Gastroesophageal sphincter (tissue), 4 donors: ENCODE measurements around the gene EHBP1. TPM values are rescaled to one million over a fixed set of nuclear protein-coding genes. Genes with fewer than 3 reads are reported as not detected.

ENCODE experiments used
- ATAC-seq: fragments of 150-250 bp; one replicate; pipeline ENCODE4 v1.9.1; 2016; ENCODE audit warnings: mild to moderate bottlenecking, moderate library complexity
- H3K27ac ChIP-seq, 4 donors: fragments of 200-600 bp; sonication (generic) in 3 of 4; 1 replicate in 3 of 4; 2 replicates in 1 of 4; pipeline ENCODE4 v1.5.1; 2016 to 2019
- H3K27me3 ChIP-seq: fragments of 200-600 bp; sonication (generic); one replicate; pipeline ENCODE4 v1.5.1; 2019
- H3K36me3 ChIP-seq, 2 donors: fragments of 200-600 bp; sonication (generic); one replicate each; pipeline ENCODE4 v1.5.1; 2019; ENCODE audit warnings: control low read depth in 1 of 2
- H3K4me1 ChIP-seq, 3 donors: fragments of 200-600 bp; sonication (generic); 1 replicate in 2 of 3; 2 replicates in 1 of 3; pipeline ENCODE4 v1.5.1; 2016 to 2019; ENCODE audit warnings: control low read depth in 2 of 3
- H3K4me3 ChIP-seq, 2 donors: fragments of 200-600 bp; sonication (generic); one replicate each; pipeline ENCODE4 v1.5.1; 2019; ENCODE audit warnings: mild to moderate bottlenecking in 1 of 2, moderate library complexity in 1 of 2
- H3K9me3 ChIP-seq, 3 donors: fragments of 200-600 bp; sonication (generic); one replicate each; pipeline ENCODE4 v1.5.1; 2017 to 2019; ENCODE audit warnings: control low read depth in 2 of 3
- EP300 ChIP-seq: sonication (generic); formaldehyde crosslinking; IDR thresholded peaks from one replicate; pipeline ENCODE4 v1.6.1; 2017; ENCODE audit warnings: antibody characterized with exemption, mild to moderate bottlenecking
- POLR2A ChIP-seq, 2 donors: fragments of 450-650 bp; IDR thresholded peaks; one replicate each; pipeline ENCODE4 v1.6.1; 2017; ENCODE audit warnings: antibody characterized with exemption in 2 of 2, mild to moderate bottlenecking in 2 of 2, moderate library complexity in 1 of 2
- POLR2AphosphoS5 ChIP-seq: sonication (generic); formaldehyde crosslinking; IDR thresholded peaks from one replicate; pipeline ENCODE4 v1.6.1; 2017; ENCODE audit warnings: antibody characterized with exemption
- WGBS, 2 donors: methylation state at CpG; one replicate each; pipeline ENCODE4 v1.1.5; 2018; ENCODE audit warnings: low coverage in 1 of 2; 5-methylcytosine and 5-hydroxymethylcytosine counted together
- total RNA-seq, 4 donors: library from RNA; depleted of rRNA; stranded (reverse); fragments of >200 nt; gene quantifications; one replicate each; pipeline ENCODE4 v1.1.0, GENCODE V29; 2016
- TF ChIP-seq, protein P1 (sequence below), 4 experiments: fragments of 200-600 bp in 2 of 4; fragments of 450-650 bp in 2 of 4; sonication (generic) in 1 of 4; IDR thresholded peaks; one replicate each; pipeline ENCODE4 v1.5.1; 2017 to 2019; ENCODE audit warnings: antibody characterized with exemption in 4 of 4, mild to moderate bottlenecking in 2 of 4, moderate library complexity in 2 of 4

Gene EHBP1
- total RNA-seq, 4 donors from 2014 or later, result 82.4 to 159 (median 146) TPM

- H3K36me3 ChIP-seq, result peaks cover 0 to 27% of the 10 kb centered on the region in 2 donors
- no peak overlapping the region for H3K4me3 ChIP-seq
- TF ChIP-seq, protein P1, sequence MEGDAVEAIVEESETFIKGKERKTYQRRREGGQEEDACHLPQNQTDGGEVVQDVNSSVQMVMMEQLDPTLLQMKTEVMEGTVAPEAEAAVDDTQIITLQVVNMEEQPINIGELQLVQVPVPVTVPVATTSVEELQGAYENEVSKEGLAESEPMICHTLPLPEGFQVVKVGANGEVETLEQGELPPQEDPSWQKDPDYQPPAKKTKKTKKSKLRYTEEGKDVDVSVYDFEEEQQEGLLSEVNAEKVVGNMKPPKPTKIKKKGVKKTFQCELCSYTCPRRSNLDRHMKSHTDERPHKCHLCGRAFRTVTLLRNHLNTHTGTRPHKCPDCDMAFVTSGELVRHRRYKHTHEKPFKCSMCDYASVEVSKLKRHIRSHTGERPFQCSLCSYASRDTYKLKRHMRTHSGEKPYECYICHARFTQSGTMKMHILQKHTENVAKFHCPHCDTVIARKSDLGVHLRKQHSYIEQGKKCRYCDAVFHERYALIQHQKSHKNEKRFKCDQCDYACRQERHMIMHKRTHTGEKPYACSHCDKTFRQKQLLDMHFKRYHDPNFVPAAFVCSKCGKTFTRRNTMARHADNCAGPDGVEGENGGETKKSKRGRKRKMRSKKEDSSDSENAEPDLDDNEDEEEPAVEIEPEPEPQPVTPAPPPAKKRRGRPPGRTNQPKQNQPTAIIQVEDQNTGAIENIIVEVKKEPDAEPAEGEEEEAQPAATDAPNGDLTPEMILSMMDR (IDR thresholded peaks at IDR 0.05), result no peak
- no peak for TF ChIP-seq EP300
- no peak for TF ChIP-seq POLR2AphosphoS5
- TF ChIP-seq POLR2A (IDR thresholded peaks at IDR 0.05), result no peak
- H3K4me1 ChIP-seq, result peaks cover 0 to 20% (median 3%) of the 10 kb centered on the region in 3 donors
- H3K27me3 ChIP-seq, result no peaks in the 10 kb centered on the region
- no peak overlapping the region for H3K27ac ChIP-seq
- no peak for ATAC-seq
- 100% methylated on average over 1 of the region's 1 CpG for WGBS, 2 donors
- H3K9me3 ChIP-seq, result no peaks in the 10 kb centered on the region
Observed at GRCh38 chr2:62824388-62824787, 118.9 kb downstream of the EHBP1 start.

DNA sequence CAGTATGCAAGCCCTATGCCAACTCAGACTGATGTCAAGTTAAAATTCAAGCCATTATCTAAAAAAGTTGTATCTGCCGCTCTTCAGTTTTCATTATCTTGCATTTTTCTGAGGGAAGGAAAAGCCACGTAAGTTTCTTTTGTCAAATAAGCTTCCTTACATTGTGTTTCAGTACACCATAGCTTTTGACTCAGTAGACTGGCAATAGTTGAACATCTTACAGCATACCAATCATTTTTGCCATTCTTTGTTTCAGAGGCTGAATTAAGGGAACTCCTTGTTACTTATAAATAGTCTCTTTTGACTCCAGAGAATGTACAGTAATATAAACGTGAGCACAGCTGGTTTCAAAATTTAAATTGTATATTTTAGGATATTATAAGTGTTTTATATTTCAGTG, 120.6 kb downstream of the EHBP1 start:
- WGBS, 2 donors, result 44 to 53% methylated on average over 3 of the region's 3 CpGs
- TF ChIP-seq POLR2A (IDR thresholded peaks at IDR 0.05) (no peak), EP300 (no peak), POLR2AphosphoS5 (no peak)
- TF ChIP-seq, protein P1 (IDR thresholded peaks at IDR 0.05), result no peak
- H3K9me3 ChIP-seq, result no peaks in the 10 kb centered on the region

DNA sequence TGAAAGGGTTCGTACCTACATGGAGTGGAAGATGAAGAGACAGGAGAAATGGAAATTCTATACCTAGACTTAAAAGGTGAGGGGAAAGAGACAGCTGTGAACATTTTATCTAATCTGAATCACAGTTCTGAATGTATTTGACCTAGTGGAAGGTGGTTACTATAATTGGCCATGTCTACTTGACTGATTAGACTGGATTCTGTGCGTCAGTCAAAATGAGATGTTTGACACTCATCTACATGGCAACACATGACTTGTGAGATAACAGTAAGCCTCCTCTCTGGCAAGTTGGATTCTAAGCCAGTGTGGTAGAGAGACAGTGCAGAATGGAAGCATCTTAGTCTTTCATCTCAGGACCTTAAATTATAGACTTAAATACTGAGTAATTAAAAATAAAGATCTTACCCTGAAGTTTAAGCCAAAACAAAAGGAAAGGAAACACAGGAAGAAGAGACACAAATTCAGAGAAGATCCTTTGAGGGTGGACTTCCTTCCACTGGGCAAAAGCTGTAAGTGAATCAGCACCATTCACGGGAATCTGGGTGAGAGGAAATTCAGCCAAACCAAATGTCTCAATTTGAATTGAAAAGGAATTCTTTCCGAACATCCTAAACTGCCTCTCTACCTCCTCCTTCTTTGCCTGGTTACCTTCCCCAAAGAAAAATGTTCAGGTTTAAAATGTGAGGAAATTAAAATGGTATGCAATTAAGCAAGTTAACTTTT, 121.6 kb downstream of the EHBP1 start:
- peaks cover 0 to 20% (median 3%) of the 10 kb centered on the region in 3 donors for H3K4me1 ChIP-seq
- H3K27ac ChIP-seq, result no peak overlapping the region
- H3K4me3 ChIP-seq, result no peak overlapping the region
- no peaks in the 10 kb centered on the region for H3K9me3 ChIP-seq
- WGBS, 2 donors, result 83 to 88% methylated on average over 4 of the region's 4 CpGs
- ATAC-seq, result no peak
- TF ChIP-seq POLR2A (IDR thresholded peaks at IDR 0.05) (no peak), EP300 (no peak), POLR2AphosphoS5 (no peak)
- TF ChIP-seq, protein P1 (IDR thresholded peaks at IDR 0.05), result no peak
- no peaks in the 10 kb centered on the region for H3K27me3 ChIP-seq
- H3K36me3 ChIP-seq, result peaks cover 0 to 42% of the 10 kb centered on the region in 2 donors

More for the DNA sequence above, 120.6 kb downstream of the EHBP1 start:
- H3K36me3 ChIP-seq, result peaks cover 0 to 36% of the 10 kb centered on the region in 2 donors
- no peaks in the 10 kb centered on the region for H3K27me3 ChIP-seq
- no peak overlapping the region for H3K4me3 ChIP-seq
- no peak overlapping the region for H3K27ac ChIP-seq
- H3K4me1 ChIP-seq, result peaks cover 0 to 20% (median 3%) of the 10 kb centered on the region in 3 donors
- no peak for ATAC-seq

- no peak for ATAC-seq
- Histone ChIP-seq H3K4me3 (no peak overlapping the region), H3K4me1 (peaks cover 0 to under 1% (median under 1%) of the 10 kb centered on the region in 3 donors), H3K27me3 (no peaks in the 10 kb centered on the region), H3K9me3 (peaks cover 0 to 7% (median 0%) of the 10 kb centered on the region in 3 donors), H3K36me3 (peaks cover 2 to 73% of the 10 kb centered on the region in 2 donors), H3K27ac (no peak overlapping the region)
- TF ChIP-seq, protein P1 (IDR thresholded peaks at IDR 0.05), result no peak
- TF ChIP-seq POLR2AphosphoS5 (no peak), EP300 (no peak), POLR2A (IDR thresholded peaks at IDR 0.05) (no peak)
Observed at GRCh38 chr2:62831729-62832128, 126.2 kb downstream of the EHBP1 start.
